Skin epidermis (tissue), 12 donors: ENCODE results near the gene TAS2R31.

Source experiments
- H3K27ac ChIP-seq, 21 experiments: fragments of 200-600 bp; sonication (generic) in 11 of 21; one replicate each; pipeline ENCODE4 v1.5.0; 2020; ENCODE audit warnings: mild to moderate bottlenecking in 3 of 21, inconsistent platforms in 2 of 21, moderate library complexity in 2 of 21
- H3K4me3 ChIP-seq, 7 experiments: fragments of 200-600 bp; sonication (generic) in 2 of 7; one replicate each; pipeline ENCODE4 v1.5.0; 2020; ENCODE audit warnings: inconsistent platforms in 2 of 7, mild to moderate bottlenecking in 2 of 7, moderate library complexity in 1 of 7

Gene TAS2R31

DNA sequence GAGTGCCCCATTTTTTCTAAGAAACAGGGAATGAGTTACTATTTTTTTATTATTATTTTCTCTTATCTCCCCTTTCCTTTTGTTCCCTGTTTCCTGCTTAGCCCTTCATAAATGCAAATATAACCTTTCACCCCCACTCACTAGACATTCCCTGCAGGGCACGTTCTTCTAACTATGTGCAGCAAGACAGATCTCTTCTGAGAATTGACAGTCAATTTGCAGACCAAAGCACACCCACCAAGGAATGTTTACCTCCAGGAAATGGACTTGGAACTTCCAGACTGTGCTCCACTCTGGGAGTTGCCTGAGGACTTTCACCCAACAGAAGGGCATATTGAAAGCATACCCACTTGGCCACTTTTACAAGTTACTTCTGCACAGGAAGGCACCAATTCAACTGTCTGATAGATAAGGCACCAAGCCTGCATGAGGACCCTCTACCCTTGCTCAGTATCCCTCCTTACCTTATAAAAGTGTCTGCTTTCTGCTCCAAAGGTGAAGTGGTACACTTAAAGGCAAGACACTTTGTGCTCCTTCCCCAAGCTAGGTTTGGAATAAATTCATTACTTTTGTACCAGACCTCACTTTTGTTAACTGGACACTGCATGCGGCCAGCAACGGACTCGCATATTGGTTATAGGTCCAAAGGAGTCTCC is 15.3 kb downstream of the TAS2R31 start:
- Histone ChIP-seq H3K4me3 (no peak overlapping the region), H3K27ac (no peak overlapping the region)

DNA sequence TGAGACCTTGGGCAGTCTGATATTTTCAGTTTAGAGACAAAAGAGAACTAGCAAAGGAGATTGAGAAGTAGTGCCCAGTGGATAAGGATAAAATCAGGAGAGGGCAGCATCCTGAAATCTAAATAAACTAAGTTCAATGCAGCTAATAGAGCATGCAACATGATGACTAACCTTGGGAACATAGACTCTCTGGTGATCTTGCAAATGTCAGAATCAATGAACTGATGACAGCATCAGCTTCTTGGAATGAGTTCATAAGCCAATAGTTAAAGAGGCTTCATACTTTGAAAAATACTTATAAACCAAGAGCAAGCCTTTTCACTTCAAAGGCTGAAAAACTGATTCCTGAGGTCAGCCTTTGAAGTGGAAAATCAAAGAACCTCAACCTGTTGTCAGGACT is 17.0 kb downstream of the TAS2R31 start:
- Histone ChIP-seq H3K4me3 (no peak overlapping the region), H3K27ac (no peak overlapping the region)

DNA sequence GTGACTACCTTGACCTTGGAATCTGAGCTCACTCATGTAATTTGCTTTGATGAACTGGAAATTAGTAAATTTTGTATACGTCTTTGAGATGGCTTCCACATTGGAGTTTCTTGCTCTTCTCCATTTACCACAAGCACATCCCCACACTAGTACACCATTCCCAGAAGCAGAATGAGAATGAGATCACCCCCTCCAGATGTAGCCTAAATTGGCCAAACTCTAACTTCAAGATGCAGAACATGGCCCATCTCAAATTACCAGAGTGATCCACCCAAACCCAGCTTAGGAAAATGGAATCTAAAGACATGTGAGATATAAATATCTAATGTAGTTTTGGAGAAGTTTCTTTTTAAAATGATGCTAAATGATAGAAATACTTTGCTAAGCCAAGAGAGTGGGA is 23.6 kb downstream of the TAS2R31 start:
- Histone ChIP-seq H3K27ac (no peak overlapping the region), H3K4me3 (no peak overlapping the region)

DNA sequence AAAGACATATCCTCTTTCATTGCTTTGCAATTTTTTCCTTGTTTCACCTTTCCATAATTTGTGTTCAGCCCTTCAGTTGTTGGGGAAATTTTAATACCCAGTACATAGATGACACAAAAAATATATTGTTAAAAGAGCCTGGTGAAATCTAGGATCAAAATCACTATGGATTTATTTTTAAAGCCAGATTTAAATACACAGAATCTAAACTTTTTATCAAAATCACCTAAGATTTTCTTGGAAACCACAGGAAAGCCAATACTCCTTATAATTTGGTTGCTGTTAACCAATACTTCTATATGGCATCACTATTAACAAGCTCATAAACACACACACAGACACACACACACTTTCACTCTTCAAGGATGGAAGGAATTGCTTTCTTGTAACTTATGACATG is 33.0 kb downstream of the TAS2R31 start, which contains the start of gene TAS2R20:
Gene TAS2R20, minus strand, starts transcription at position 101 of the 400 bp plus-strand sequence. CDS start 429 bp downstream, outside the sequence.
- Histone ChIP-seq H3K27ac (no peak within 1 kb of the TSS), H3K4me3 (no peak within 1 kb of the TSS)

DNA sequence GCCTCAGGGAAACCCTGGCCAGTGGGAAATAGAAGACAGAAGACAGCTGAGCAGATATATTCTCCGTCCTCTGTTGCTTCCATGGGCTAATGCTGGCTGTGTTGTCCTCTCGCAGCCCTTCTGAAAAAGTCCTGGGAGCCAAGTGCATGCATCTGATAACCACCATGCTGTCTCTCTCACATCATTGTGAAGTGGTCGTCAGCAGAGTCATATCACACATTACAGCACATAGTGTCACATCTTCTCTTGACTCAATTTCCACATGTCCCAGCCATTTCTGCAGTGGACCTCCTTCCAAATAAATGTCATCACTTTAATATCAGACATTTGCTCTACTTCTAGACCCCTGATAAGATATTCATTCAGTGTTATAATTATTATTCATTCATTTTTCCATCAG is 36.9 kb downstream of the TAS2R31 start:
- H3K27ac ChIP-seq = no peak overlapping the region
- H3K4me3 ChIP-seq = no peak overlapping the region

DNA sequence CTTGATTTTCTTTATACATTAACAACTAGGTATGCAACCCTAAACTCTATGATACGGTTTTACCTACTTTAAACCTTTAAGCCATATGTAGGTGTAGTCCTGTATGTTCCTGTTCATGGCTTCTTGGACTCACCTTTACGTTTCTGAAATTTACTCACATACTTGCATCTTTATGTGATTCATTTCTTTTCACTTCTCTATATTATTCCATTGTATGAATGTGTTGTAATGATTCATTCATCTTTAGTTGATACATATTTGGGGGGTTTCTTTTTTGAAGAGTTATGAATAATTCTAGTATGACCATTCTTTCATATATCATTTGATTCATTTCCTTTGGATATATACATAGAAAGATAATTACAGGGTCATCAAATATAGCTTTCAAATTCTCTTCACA is 42.1 kb downstream of the TAS2R31 start:
- H3K27ac ChIP-seq = no peak overlapping the region

DNA sequence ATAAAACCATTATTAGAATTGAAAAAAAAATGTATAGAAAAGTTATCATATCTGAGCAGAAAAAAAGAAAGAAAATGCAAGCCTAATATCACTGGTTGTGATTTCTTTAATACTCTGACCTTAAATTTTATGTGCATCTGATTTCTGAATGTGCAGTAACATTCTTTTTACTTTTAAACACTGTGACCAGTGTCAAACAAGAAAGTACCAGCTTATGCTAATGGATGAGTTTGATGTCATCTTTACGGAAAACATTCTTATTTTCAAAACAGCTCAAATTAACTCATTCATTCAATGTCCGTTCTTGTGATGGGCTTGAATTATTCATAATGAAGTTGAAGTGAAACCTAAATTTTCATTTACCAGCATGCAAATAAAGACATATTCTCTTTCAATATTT is 44.4 kb downstream of the TAS2R31 start, which contains the start of gene TAS2R50:
Gene TAS2R50, minus strand, starts transcription at position 101 of the 400 bp plus-strand sequence. Its CDS starts 52 bp downstream, at position 49.
- Histone ChIP-seq H3K4me3 (no peak within 1 kb of the TSS), H3K27ac (no peak within 1 kb of the TSS)

More for the DNA sequence above, 42.1 kb downstream of the TAS2R31 start:
- H3K4me3 ChIP-seq = no peak overlapping the region

DNA sequence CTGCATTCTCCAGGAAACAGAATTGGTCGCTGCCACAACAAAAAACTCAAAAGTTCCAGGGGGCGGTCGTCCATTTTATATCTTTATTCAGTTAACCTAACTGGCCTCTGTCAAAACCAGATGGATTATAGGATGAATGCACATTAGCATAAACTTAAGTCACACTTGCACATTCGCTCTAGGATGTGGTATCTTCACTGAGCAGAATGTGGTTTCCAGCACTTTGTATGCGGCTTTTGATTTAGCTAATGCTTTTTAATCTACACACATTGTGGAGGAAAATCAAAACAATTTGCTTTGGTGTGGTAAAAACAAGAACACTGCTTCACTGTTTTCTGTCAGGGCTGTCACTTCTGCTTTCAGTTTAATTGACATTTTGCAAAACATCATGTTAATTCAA is 49.0 kb downstream of the TAS2R31 start:
- Histone ChIP-seq H3K27ac (no peak overlapping the region), H3K4me3 (no peak overlapping the region)
